Globus pallidus (tissue), 1 donor: ENCODE measurements around the gene ZFR.
"Not testable (repeated sequence)": the region's sequence is repeated elsewhere in the genome, so short reads cannot be mapped to it uniquely, and the experiment has no call there.

Source experiments
- DNase-seq: peaks from one replicate; pipeline ENCODE4 v3.0.0-alpha.2; 2015; ENCODE audit warnings: low spot score

Gene ZFR

DNA sequence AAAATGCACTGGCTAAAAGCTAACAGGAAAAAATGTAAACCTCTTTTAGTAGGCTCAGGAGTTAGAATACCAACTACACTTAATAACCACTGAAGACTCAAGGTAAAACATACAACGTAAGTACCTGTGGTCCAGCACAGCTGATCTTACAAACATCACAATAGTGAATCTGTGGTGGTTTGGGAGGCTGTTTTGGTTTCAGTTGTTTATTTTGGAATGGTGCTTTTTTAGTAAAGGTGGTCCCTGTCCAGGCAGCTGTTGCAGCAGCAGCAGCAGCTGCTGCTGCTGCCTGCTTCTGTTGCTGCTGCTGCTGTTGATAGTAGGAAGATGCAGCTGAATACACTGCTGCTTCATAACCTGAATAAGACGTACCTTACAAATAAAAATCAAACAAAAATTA lies 37.9 kb downstream of the ZFR start:
- DNase-seq = no peak

DNA sequence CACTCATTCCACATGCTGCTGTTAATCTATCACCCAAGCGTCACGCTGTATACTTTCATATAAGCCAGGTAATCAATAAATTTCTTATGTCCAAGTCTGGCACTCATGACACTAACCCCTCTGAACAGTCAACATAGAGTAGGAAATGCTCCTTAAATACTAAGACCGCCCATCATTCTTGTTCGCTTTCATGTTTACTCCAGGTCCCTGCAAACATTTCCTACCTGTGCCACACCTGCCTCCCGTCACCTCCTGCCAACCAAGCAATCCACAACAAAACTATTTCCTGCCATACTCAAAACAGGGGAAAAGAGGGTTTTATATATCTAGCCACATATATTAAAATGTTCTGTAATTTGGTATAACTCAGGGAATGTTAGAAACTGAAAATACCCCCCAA lies 39.0 kb downstream of the ZFR start:
- DNase-seq = no peak

DNA sequence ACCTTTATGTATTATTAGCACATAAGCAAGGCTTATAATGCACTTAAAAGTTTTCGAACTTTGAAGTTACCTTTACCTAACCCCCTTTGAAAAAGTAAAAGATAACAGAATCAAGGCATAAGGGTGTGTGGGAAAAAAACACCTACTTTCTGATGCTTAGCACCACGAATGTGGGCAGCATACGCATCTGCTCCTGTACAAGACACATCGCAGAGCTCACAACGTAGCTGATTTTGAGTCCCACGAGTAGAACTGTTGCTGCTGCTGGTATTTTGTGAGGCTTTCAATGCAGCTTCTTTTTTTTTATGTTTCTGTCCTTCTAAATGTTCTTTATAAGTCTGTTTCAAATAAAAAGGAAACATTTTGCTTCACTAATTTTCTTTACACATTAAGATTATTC lies 40.8 kb downstream of the ZFR start:
- no peak for DNase-seq

DNA sequence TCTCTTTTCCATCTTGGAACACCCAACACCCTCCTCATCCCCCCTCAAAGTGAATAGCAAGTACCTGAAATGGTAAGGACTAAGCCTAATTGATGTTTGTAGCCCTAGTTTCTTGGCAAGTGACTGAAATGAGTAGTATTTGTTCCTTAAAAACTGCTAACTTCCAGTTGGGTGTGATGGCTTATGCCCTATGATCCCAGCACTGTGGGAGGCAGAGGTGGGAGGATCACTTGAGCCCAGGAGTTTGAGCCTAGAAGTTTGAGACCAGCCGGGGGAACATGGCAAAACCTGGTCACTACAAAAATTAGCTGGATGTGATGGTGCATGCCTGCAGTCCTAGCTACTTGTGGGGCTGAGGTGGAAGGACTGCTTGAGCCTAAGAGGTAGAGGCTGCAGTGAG lies 44.1 kb downstream of the ZFR start:
- DNase-seq = no peak

DNA sequence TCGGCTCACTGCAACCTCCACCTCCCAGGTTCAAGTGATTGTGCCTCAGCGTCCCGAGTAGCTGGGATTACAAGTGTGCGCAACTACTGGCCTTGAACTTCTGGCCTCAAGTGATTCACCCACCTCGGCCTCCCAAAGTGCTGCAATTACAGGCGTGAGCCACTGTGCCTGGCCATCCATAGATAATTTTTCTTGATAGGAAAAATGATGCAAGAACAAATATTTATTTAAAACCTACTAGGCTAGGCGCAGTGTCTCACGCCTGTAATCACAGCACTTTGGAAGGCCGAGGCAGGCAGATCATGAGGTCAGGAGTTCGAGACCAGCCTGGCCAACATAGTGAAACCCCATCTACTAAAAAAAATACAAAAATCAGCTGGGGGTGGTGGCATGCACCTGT lies 45.8 kb downstream of the ZFR start:
- DNase-seq = not testable (repeated sequence)

DNA sequence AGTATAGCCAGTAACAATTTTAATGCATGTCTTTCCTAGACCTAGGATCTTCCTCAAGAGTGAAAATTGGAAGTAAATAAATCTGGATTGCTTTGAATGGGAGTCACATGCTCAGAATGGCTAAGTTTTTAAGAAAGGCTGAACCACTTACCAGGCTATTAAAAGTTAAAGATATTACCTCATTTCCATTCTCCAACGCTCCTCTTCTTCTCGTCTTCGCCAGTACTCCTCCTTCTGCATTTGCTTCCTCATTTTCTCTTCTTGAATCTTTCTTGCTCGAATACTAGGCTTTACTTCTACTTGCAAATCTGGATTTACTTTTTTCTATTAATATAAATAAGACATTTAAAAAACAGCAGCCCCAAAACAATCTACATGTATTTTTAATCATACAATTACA lies 49.6 kb downstream of the ZFR start:
- no peak for DNase-seq

DNA sequence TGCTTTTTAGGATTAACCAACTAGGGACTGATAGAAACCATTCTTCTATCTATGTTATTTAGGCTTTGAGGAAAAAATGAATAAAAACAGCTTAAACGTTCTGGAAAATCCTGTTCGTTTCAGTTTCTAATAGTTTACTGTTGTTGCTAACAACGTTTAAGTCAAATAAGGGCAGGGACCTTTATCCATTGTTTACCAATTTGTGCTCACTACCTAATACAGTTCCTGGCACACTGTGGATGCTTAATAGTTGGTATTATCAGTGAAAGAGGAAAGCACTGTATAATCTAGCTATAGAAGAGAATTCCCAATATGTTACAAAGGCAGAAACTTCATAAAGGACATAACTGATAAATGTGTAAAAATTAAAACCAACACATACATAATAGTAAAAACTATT lies 52.5 kb downstream of the ZFR start:
- no peak for DNase-seq

DNA sequence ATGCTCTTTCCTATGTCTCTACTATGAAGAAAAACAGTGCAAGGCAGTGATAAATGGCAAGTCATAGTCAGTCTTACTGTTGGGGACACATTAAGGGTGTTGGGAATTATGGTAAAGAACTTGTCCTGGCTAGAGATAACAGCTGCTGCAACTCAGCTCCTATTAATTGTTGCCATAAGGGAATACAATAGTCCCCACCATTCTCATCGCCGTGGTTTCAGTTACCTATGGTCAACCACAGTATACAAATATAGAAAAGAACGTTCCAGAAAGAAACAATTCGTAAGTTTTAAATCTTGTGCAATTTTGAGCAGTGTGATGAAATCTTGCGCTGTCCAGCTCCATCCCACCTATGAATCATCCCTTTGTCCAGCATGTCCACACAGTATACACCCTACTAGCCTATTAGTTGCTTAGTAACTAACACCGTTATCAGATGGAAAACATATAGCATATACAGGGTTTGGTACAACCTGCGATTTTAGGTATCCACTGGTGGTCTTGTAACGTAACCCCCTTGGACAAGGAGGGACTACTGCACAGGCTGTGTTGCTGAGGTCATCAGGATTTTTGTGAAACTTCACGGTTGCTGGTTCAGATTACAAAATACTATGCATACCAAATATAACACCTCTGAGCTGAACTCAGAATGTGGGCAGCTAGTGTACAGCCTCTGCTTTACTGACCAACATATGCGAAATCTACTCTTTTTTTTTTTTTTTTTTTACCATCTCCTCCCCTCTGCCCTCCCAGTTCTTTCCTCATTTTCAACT lies 53.5 kb downstream of the ZFR start:
- DNase-seq = no peak

DNA sequence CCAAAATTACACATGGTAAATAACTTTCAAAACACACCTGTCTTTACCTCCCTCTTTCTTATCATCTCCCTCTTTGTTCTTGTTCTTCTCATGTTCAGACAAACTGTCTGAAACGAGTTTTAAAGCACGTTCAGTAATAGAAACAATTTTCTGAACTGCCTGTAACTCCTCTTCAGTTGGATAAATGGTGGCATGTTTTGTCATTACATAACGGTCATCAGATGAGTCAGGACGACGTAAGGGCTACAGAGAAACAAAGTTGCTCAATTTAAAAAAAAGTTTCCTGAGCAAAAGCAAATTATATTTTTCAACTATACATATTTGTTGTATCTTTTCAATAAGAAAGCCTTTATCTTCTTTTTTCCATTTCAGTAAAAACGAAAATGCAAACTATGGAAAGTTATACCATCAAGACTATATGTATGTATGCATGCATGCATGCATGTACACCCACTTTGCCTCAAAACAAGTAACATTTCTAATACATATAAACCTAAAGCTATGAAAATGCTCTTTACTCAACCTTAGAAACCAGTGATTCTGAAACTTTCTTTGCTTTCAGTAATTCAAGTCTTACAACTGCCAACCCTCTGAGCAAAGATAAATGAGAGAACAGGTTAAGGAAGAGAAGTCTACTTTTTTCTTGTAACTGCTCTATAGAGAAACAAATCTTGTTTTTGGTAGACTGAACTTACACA lies 56.0 kb downstream of the ZFR start:
- DNase-seq = no peak

DNA sequence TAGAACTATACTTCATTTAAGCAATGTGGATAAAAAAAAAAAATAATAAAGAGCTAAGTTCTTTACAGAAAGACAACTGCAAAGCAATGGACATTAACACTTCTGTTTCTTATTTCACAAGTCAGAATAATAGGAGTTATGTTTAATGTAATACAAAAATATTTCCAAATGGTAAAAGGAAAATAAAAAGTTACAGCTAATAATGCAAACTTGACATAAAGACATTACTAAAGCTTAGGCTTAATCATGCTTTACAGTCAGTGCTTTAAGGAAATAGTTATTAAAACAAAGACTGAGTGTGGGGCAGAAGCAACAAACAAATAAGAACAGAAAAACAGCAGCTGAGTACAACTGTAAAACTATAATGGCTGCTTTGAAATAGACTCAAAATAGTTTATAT lies 56.7 kb downstream of the ZFR start:
- DNase-seq = no peak

DNA sequence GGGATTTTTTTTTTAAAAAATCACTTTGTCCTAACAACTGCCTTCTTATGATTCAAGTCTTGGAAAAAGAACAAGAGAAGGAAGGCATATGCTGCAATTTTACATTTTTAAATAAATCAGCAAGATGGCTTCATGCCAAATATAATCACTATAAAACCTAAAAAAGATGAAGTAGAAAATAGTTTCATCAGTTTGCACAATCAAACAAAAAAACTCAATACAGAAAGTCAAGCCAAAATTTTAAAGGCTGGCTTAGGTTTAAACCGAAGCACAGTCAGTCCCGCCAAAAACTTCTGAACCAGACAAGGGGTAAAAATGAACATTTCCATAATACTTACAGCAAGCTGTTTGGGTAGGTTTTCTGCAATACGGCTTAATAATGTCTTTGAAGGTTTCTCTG lies 57.3 kb downstream of the ZFR start:
- no peak for DNase-seq

DNA sequence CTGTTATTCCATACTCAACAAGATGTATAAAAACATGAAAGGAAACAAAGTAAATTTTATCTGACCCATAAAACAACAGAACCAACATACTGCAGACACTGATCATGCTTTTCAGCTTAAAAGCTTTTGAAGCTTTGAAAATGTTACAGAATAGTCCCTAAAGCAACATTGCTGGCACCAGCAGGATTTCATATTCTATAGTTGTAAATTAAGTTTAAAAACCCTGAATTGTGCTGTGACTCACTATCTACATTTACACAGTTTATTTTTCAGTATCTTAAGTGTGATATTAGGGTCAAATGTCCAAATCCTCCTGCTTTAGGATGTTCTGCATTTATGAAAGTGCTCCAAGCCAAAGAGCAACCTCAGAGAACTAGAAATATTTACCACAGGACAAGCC lies 59.9 kb downstream of the ZFR start:
- no peak for DNase-seq

DNA sequence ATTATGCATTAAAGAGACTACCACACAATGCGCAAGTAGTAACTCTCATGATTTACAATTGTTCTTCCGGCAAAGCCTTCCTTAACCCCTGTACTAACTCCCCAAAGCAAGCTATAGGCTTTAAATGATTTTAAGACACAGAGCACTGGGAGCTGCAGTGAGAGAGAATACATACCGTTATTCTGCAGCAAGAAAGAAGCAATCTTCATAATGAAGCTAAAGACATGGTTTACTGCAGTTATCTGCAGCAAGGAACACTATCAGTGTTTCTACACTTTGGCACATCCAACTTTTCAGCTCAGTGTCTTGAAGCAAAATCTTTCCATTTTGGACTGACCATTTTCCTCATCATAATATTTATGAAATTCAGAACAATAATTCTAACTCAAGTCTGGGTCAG lies 61.0 kb downstream of the ZFR start:
- no peak for DNase-seq

DNA sequence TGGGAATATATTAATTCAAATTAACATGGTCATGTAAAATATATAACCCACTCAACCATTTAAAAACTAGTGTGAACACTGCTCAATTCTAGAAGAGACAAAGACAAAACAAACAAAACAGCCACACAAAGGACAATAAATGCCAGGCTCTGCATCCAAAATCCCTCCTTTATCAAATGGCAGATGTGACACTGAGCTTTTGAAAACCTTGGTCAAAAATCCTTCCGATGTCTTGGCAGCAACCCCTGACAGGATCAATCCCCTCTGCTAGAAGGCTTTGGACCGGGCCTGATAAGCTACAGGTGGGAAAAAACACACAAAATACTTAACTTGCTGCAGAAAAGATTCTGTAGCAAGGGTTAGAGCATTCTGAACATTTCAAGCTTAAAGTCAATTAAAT lies 61.5 kb downstream of the ZFR start:
- peak; percentile 67 for DNase-seq

DNA sequence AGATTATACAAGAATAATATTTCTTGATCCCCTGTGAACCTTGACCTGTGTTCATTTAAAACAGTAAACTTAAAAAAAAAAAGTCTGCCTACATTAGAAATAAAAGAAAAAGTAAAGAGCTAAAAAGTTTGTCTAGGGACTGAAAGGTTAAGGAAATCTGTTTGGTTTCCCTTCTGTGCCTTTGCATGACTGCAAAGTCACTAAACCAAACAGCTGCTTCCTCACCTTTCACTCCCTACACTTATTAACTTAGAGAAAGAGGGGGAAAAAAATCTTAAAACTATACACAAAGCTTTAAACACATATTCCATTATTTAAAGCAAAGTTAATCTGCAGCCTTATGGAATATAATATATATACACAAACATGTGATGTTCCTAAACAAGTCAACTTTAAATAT lies 65.1 kb downstream of the ZFR start:
- DNase-seq = no peak

DNA sequence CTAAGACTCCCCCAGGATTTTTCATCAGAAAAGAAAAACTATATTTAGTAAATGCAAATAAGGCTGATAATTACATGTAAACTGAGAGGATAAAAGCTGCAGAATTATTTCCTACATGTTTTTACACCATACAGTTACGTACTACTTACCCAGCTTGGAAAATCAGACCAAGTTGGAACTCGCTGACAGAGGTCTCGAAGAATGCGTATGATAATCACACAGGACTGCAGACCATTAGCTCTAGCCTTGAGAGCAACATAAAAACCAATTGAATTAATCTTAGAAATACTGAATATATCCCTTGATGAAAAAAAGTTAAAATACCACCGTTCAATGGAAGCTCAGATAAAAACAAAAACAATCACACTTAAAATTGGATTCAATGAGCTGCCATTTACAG lies 65.6 kb downstream of the ZFR start:
- DNase-seq = no peak

DNA sequence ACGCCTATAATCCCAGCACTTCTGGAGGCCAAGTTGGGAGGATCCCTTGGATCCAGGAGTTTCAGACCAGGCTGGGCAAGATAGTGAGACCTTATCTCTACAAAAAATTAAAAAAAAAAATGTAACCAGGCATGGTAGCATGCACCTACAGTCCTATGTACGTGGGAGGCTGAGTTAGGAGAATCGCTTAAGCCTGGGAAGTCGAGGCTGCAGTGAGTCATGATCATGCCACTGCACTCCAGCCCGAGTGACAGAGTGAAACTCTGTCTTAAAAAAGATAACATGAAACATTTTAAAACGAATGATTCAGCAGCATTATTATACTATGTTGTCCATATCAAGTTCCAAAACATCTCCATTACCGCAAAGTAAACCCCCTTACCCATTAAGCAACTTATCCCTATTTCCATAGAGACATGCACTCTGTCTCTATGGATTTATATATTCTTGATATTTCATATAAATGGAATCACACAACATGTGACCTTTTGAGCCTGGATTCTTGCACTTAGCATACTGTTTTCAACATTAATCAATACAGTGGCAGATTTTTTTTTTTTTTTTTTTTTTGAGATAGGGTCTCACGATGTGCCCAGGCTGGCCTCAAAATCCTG lies 74.9 kb downstream of the ZFR start:
- no peak for DNase-seq

DNA sequence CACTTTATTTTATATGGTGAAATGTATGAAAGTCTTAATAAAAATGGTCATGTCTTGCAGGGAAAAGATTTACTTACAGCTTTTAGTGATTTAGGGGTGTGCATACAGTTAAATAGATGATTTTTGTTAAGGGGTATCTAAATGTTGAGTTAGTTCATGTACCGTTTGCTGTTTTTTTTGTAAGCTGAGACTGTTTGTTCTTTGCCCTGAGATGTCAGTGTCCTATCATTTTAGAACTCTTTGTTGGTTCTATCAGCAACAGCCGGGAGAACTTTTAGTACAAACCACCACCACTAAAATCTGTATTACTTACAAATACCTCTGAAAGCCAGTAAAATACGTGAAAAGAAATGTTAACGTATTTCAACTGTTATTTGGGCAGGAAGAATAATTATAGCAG lies 75.5 kb downstream of the ZFR start:
- no peak for DNase-seq

DNA sequence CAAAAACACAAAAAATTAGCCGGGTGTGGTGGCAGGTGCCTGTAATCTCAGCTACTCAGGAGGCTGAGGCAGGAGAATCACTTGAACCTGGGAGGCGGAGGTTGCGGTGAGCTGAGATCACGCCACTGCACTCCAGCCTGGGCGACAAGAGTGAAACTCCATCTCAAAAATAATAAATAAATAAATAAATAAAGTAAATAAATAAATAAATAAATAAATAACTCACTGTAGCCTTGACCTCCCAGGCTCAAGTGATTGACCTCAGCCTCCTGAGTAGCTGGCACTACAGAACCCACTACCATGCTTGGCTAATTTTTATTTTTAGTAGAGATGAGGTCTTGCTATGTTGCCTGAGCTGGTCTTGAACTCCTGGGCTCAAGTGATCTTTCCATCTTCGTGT lies 77.3 kb downstream of the ZFR start:
- DNase-seq = not testable (repeated sequence)

DNA sequence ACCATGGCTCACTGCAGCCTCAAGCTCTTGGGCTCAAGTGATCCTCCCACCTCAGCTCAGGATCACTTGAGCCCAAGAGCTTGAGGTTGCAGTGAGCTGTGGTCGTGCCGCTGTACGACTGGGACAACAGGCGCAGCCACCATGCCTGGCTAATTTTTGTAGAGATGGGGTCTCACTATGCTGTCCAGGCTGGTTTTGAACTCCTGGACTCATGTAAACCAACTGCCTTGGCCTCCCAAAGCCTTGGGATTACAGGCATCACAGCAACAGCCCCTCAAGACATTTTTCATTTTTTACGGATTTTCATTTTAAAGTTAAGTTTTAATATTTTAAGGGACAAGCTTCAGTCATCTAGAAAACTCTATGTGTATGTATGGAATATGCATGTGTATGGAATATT lies 78.9 kb downstream of the ZFR start:
- DNase-seq = no peak

DNA sequence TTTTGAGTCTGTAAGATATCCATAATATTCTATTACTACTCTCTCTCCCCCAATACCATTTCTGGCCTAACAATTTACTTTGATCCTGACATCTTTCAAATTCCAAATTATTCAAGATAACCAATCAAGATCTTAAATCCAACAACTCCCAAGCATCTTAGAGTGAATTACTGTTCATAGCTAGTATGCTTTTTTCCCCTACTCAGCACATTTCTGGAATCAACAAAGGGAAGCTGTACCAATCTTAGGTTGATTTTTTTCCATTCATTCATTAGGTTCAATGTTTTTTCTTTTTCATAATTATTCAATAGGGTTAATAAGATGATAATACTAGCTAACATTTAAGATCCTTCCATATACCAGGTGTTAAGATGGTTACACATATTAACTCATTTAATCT lies 81.5 kb downstream of the ZFR start:
- no peak for DNase-seq

DNA sequence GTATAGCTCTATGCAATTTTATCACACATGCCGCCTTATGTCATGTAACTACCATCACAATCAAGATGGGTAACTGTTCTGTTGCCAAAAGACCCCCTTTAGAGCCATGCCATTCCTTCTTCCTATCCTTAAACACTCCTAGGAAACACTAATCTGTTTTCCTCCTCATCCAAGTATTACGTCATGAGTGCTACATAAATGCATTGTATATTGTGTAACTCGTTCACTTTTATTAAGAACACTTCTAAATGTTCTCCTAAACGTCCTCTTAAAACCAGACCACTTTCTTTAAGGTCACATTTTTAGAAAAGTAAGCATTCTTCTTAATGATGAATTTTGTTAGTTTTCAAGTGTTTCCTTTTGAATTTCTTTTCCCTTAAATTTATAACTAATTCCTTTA lies 82.0 kb downstream of the ZFR start:
- no peak for DNase-seq

DNA sequence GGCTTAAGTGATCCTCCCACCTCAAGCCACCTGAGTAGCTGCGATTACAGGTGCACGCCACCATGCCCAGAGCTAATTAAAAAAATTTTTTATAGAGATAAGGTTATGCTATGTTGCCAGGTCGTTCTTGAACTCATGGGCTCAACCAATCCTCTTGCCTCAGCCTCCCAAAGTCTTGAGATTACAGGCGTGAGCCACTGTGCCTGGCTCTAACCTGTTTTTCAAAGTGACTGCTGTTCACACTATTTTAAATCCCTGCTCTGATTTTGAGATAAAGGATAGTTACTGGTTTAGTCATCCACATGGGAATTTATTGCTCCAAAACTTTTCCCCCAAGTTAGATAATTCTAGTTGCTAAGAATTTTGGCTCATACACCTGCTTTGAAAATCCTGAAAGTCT lies 83.6 kb downstream of the ZFR start:
- no peak for DNase-seq

DNA sequence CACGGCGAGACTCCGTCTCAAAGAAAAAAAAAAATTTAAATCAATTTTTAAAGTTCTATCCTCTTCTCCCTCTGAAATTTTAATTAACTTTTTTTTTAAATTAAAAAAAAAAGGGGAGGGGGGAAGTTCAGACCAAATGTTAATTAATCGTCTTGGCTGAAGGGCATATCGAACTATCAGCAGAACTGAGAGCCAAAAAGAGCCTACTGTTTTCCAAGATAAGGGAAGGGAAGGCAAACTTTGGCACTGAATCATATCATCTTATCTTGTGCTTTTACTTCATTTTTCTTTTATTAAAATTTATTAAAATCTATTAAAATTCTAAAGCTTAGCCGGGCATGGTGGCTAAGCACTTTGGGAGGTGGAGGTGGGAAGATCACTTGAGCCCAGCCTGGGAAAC lies 85.9 kb downstream of the ZFR start:
- no peak for DNase-seq
